NCI-H1417 (cell line): ENCODE results near the gene PLPPR2.
"Not testable (repeated sequence)": the region's sequence is repeated elsewhere in the genome, so short reads cannot be mapped to it uniquely, and the experiment has no call there.

Experiments used
- DNase-seq, 3 experiments: peaks; one replicate each; lab custom pipeline; 2025; lab: John Stamatoyannopoulos, UW

PLPPR2 gene

GRCh38 chr19:11340099-11340467 lies 15.1 kb upstream of the PLPPR2 start:
- DNase-seq, result not testable (repeated sequence)

GRCh38 chr19:11342429-11342828 lies 12.8 kb upstream of the PLPPR2 start:
- no peak for DNase-seq

GRCh38 chr19:11345122-11345803 lies 10.0 kb upstream of the PLPPR2 start:
- DNase-seq, result peak in 2 of 3 experiments; percentile 24 to 42

- DNase-seq, result peak; percentile 95 to 100 (median 100)
Measured at GRCh38 chr19:11346104-11346940, 8.9 kb upstream of the PLPPR2 start, which contains the start of the genes CCDC159 and TMEM205. CCDC159 (plus strand) TSS chr19:11346519; CDS start chr19:11346607, 88 bp downstream. TMEM205 (minus strand) TSS chr19:11346268; CDS start chr19:11345619, 649 bp downstream.

- DNase-seq, result no peak
Measured at GRCh38 chr19:11347546-11348039, 7.6 kb upstream of the PLPPR2 start.

- no peak for DNase-seq
Measured at GRCh38 chr19:11349171-11349570, 6.1 kb upstream of the PLPPR2 start.

GRCh38 chr19:11354102-11354501 lies 1.1 kb upstream of the PLPPR2 start:
- DNase-seq, result not testable (repeated sequence)

GRCh38 chr19:11356074-11356397 lies 804 bp downstream of the PLPPR2 start:
- DNase-seq, result no peak

- DNase-seq, result peak in 1 of 3 experiments; percentile 5
Measured at GRCh38 chr19:11356676-11357550, 1.7 kb downstream of the PLPPR2 start.

- no peak for DNase-seq
Measured at GRCh38 chr19:11359421-11359820, 4.2 kb downstream of the PLPPR2 start.

GRCh38 chr19:11361037-11361770 lies 6.0 kb downstream of the PLPPR2 start:
- peak in 1 of 3 experiments; percentile 7 for DNase-seq

- DNase-seq, result no peak
Measured at GRCh38 chr19:11361771-11362731, 6.8 kb downstream of the PLPPR2 start.

GRCh38 chr19:11363881-11364280 lies 8.6 kb downstream of the PLPPR2 start:
- DNase-seq, result no peak

GRCh38 chr19:11364296-11364904 lies 9.2 kb downstream of the PLPPR2 start:
- no peak for DNase-seq

GRCh38 chr19:11364935-11365334 lies 9.7 kb downstream of the PLPPR2 start:
- no peak for DNase-seq

GRCh38 chr19:11365557-11366117 lies 10.4 kb downstream of the PLPPR2 start:
- no peak for DNase-seq

- no peak for DNase-seq
Measured at GRCh38 chr19:11367528-11367927, 12.3 kb downstream of the PLPPR2 start.

GRCh38 chr19:11370744-11371143 lies 15.5 kb downstream of the PLPPR2 start:
- DNase-seq, result no peak

GRCh38 chr19:11373166-11373884 lies 18.1 kb downstream of the PLPPR2 start:
- DNase-seq, result peak; percentile 88 to 98 (median 95)
